HEK293T (cell line): ENCODE measurements around the gene DENND1B.
A peak's percentile ranks its signal among the peaks of the same experiment; 100 is the strongest.

Experiments used
- CTCF ChIA-PET: fragments of 350-600 bp; formaldehyde crosslinking; extraction: SDS; loops from one replicate; lab custom pipeline; 2021; ENCODE audit warnings: antibody characterized with exemption, inconsistent platforms; lab: Yijun Ruan, JAX
- POLR2A ChIA-PET: fragments of 350-600 bp; formaldehyde crosslinking; extraction: SDS; loops from one replicate; lab custom pipeline; 2020; ENCODE audit warnings: antibody characterized with exemption, inconsistent platforms; lab: Yijun Ruan, JAX
- DNase-seq: peaks from one replicate; pipeline ENCODE4 v3.0.0; 2012; ENCODE audit warnings: mixed read lengths; ENCODE audit errors: extremely low spot score
- ARNT ChIP-seq: fragments of 450-650 bp; IDR thresholded peaks from 2 replicates; pipeline ENCODE4 v1.6.1; 2017; ENCODE audit warnings: mild to moderate bottlenecking
- BHLHE40 ChIP-seq: fragments of 450-650 bp; IDR thresholded peaks from 2 replicates; pipeline ENCODE4 v1.6.1; 2016; ENCODE audit warnings: mild to moderate bottlenecking, moderate library complexity, borderline replicate concordance
- CTBP1 ChIP-seq: fragments of 450-650 bp; IDR thresholded peaks from 2 replicates; pipeline ENCODE4 v1.6.1; 2016; ENCODE audit warnings: borderline replicate concordance
- ELF4 ChIP-seq: fragments of 450-650 bp; IDR thresholded peaks from 2 replicates; pipeline ENCODE4 v1.6.1; 2017; ENCODE audit warnings: antibody characterized with exemption
- FOXA1 ChIP-seq: fragments of 450-650 bp; IDR thresholded peaks from 2 replicates; pipeline ENCODE4 v1.6.1; 2016; ENCODE audit warnings: mild to moderate bottlenecking
- FOXK2 ChIP-seq: fragments of 450-650 bp; IDR thresholded peaks from 2 replicates; pipeline ENCODE4 v1.6.1; 2016; ENCODE audit warnings: mild to moderate bottlenecking
- FOXM1 ChIP-seq: fragments of 450-650 bp; IDR thresholded peaks from 2 replicates; pipeline ENCODE4 v1.6.1; 2017; ENCODE audit warnings: mild to moderate bottlenecking, borderline replicate concordance
- HDGF ChIP-seq: fragments of 450-650 bp; IDR thresholded peaks from 2 replicates; pipeline ENCODE4 v1.6.1; 2017; ENCODE audit warnings: antibody characterized with exemption, borderline replicate concordance
- L3MBTL2 ChIP-seq: fragments of 450-650 bp; conservative IDR thresholded peaks from 2 replicates; pipeline ENCODE4 v1.6.1; 2016; ENCODE audit warnings: mild to moderate bottlenecking
- LEF1 ChIP-seq: fragments of 450-650 bp; IDR thresholded peaks from 2 replicates; pipeline ENCODE4 v1.6.1; 2017; ENCODE audit warnings: mild to moderate bottlenecking, borderline replicate concordance
- NFRKB ChIP-seq: fragments of 450-650 bp; IDR thresholded peaks from 2 replicates; pipeline ENCODE4 v1.6.1; 2016; ENCODE audit warnings: mild to moderate bottlenecking, moderate library complexity
- SP1 ChIP-seq: fragments of 450-650 bp; IDR thresholded peaks from 2 replicates; pipeline ENCODE4 v1.6.1; 2017
- SUZ12 ChIP-seq: fragments of 450-650 bp; IDR thresholded peaks from 2 replicates; pipeline ENCODE4 v1.6.1; 2016; ENCODE audit warnings: mild to moderate bottlenecking
- TARDBP ChIP-seq: fragments of 450-650 bp; IDR thresholded peaks from 2 replicates; pipeline ENCODE4 v1.6.1; 2016
- ZNF384 ChIP-seq: fragments of 450-650 bp; IDR thresholded peaks from 2 replicates; pipeline ENCODE4 v1.6.1; 2016
- TF ChIP-seq, protein P1 (sequence below): fragments of 450-650 bp; IDR thresholded peaks from 2 replicates; pipeline ENCODE4 v1.6.1; 2016

DENND1B gene

DNA sequence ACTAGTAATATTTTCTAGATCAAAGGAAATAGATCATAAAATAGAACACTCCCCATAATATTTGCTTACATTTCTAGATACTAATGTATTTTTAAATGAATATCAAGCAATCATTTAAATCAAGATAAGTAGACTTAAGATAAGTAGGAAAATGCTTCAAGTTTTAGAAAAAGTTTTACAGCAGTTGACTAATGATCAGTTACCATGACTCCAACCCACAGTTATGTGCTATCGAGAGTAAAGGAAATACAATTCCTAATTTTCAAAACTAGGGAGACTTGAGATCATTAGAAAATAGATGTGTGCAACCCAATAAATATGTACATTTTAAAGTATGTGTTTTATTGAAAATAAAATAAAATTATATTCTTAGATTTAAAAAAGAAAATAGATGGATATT is 95.0 kb downstream of the DENND1B start:
- TF ChIP-seq NFRKB (no peak), CTBP1 (no peak), FOXA1 (no peak), L3MBTL2 (no peak), ZNF384 (no peak), TARDBP (no peak), FOXK2 (no peak), ELF4 (no peak), HDGF (no peak), SP1 (no peak), SUZ12 (no peak), FOXM1 (no peak), BHLHE40 (no peak)
- TF ChIP-seq, protein P1, sequence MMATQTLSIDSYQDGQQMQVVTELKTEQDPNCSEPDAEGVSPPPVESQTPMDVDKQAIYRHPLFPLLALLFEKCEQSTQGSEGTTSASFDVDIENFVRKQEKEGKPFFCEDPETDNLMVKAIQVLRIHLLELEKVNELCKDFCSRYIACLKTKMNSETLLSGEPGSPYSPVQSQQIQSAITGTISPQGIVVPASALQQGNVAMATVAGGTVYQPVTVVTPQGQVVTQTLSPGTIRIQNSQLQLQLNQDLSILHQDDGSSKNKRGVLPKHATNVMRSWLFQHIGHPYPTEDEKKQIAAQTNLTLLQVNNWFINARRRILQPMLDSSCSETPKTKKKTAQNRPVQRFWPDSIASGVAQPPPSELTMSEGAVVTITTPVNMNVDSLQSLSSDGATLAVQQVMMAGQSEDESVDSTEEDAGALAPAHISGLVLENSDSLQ = no peak
- CTCF ChIA-PET = no interaction called here
- POLR2A ChIA-PET = no interaction called here
- DNase-seq = no peak

DNA sequence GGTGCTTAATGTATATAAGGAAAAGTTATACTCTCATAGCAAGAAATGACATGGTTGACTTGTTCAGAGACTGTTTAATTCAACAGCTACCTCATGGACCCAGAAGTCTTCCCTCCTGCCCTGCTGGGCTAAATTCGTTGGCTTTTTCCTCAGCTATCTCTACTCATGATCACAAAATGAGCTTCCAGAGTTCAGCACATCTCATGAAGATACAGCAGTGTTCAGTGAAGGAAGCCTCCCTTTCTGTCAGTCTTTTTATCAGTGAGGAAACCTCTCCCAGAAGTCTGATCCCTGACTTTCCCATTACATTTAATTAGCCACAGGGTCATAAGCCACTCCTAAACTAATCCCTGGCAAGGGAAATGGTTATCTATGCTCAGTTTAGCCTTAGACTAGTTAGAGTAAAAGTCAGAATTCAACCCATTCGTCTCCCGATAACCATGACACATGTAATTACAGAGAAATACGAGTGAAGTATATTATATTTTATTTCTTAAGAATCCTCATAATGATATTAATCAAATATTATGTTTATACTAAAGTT is 97.5 kb downstream of the DENND1B start:
- TF ChIP-seq LEF1 (no peak), TARDBP (no peak), ARNT (no peak), CTBP1 (no peak), BHLHE40 (no peak), SUZ12 (no peak), ELF4 (no peak), ZNF384 (no peak), FOXM1 (no peak)
- TF ChIP-seq, protein P1 = no peak
- CTCF ChIA-PET = no interaction called here

DNA sequence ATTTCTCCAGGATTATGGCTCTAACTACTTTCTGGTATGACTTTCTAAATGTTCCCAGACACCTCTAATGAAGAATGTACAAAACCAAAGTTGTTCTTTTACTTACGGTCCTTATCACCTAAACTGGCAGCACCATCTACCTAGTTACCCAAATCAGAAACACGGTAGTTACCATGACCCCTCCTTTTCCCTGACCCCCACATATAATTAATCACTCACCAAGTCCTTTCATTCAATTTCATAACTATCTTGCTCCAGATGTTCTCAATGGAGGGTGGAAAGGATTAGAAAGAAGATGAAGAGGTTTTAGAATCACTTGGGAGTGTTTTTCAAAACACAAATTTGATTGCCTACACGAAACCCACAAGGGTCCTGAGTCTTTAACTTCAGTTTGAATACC is 98.0 kb downstream of the DENND1B start:
- no peak for DNase-seq
- ChIA-PET CTCF (no interaction called here), POLR2A (no interaction called here)
- TF ChIP-seq ZNF384 (no peak), FOXK2 (no peak), LEF1 (no peak), FOXA1 (no peak), ELF4 (no peak), HDGF (no peak), L3MBTL2 (no peak), FOXM1 (no peak), NFRKB (no peak), SUZ12 (no peak), CTBP1 (no peak), TARDBP (no peak)
- TF ChIP-seq, protein P1 = no peak

More for the DNA sequence above, 97.5 kb downstream of the DENND1B start:
- POLR2A ChIA-PET = no interaction called here
- DNase-seq = no peak

DNA sequence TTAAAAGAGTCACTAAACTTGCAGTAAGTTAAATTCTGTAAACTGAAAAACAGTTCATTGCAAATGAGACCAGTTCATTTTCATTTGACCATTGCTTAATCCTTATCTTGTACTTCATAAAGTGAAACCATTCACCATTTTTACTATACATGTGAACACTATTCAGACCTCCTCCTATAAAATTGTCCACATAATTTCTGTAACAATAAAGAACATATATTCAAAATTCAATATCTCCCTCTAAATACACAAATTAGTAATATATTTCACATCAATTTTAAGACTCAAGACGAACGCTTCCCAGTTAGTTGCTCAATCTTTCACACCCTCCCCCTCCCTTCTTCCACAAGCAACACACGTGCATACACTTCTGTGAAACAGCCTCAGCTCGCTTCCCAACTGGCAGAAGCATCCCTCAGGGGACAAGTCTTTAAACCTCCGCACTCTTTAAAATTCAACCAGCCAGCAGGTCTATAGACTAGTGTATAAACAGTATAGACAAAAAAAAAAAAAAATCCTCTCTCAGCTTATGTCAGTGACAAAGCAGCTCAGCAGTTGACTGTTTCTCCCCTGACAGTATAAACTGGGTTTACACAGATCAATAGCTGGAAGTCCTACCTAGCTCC is 99.6 kb downstream of the DENND1B start:
- TF ChIP-seq FOXA1 (no peak), ZNF384 (peak; percentile 38; the same call in 1 of the 2 replicates), LEF1 (no peak)
- CTCF ChIA-PET = interaction anchor here (1.2 kb wide), 1 partner anchor 194 kb away, joined by 9 read pairs; no protein-coding TSS in a partner anchor
- POLR2A ChIA-PET = no interaction called here
- no peak for DNase-seq

DNA sequence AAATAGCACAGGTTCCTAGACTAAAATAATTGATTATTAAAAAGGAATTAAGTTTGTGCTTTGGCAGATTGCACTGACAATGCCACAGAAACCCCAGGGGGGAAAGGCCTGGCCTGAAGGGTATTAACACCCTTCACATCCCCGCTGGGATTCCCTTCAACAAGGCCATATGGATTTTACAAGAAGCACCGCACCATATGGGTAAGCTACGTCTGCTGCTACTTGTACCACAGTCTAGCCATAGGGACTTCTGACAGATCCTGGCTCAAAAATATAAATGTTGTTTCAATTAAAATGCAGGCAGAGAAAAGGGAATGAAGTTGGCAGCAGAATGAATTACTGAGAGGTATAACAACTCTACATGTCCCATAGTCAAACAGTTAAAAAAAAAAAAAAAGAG is 101.0 kb downstream of the DENND1B start:
- ChIA-PET POLR2A (no interaction called here), CTCF (no interaction called here)
- TF ChIP-seq TARDBP (no peak), BHLHE40 (no peak), SP1 (no peak), LEF1 (no peak), FOXK2 (no peak), SUZ12 (no peak), CTBP1 (no peak), ELF4 (no peak), FOXM1 (no peak), ARNT (no peak), HDGF (no peak), NFRKB (no peak), L3MBTL2 (no peak), FOXA1 (no peak), ZNF384 (no peak)
- TF ChIP-seq, protein P1 = no peak
- DNase-seq = no peak

DNA sequence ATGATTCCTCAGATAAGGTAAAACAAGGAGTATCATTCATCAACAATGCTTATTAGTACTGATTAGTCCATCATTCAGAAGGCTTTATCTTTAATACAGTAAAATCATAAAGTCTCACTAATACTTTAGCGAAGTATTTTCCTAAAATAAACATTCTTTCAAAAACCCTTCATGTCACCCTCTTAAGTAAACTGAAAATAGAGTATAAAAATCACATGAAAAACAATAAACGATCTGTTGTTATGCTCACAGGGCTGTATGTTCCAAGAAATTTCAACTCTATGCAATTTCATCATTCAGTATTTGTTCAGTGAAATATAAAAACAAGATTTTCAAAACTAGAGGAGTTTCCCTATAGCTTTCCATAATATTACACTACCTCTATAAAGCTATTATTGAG is 102.0 kb downstream of the DENND1B start:
- TF ChIP-seq CTBP1 (no peak), HDGF (no peak), FOXK2 (no peak), SUZ12 (no peak), FOXM1 (no peak)
- POLR2A ChIA-PET = no interaction called here
- CTCF ChIA-PET = no interaction called here
- DNase-seq = no peak
